NCI-H2196 (cell line): Measurements from ENCODE around the gene ZNF700.
A peak's percentile ranks its signal among the peaks of the same experiment; 100 is the strongest.
"Not testable (repeated sequence)": the region's sequence is repeated elsewhere in the genome, so short reads cannot be mapped to it uniquely, and the experiment has no call there.

Experiments used
- DNase-seq: peaks from one replicate; lab custom pipeline; 2025; ENCODE audit not compliant: unreplicated experiment; lab: John Stamatoyannopoulos, UW

ZNF700 gene

GRCh38 chr19:11987405-11988281 lies 62.7 kb downstream of the ZNF700 start:
- peak; percentile 93 for DNase-seq

GRCh38 chr19:11989112-11989456 lies 64.2 kb downstream of the ZNF700 start:
- no peak for DNase-seq

DNA sequence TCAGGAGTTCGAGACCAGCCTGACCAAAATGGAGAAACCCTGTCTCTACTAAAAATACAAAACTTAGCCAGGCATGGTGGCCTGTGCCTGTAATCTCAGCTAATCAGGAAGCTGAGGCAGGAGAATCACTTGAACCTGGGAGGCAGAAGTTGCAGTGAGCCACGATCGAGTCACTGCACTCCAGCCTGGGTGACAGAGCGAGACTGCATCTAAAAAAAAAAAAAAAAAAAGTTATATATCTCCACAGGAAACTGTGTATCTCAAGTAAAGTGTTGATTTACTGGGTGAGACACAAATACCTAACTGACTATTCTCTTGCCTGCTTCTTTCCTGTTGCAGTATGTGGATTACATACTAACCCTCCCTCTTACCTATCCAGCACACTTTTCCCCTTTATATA lies 67.0 kb downstream of the ZNF700 start:
- DNase-seq, result not testable (repeated sequence)

- no peak for DNase-seq
These were observed 70.3 kb downstream of the ZNF700 start for GRCh38 chr19:11995174-11995573.
